HG02610 (cell line): ENCODE results near the gene RPS21.

Experiments
- ATAC-seq: cut with Tn5 transposase; IDR thresholded peaks from one replicate; pipeline ENCODE4 v1.9.1; 2021; ENCODE audit warnings: mild to moderate bottlenecking, moderate library complexity; ENCODE audit not compliant: unreplicated experiment

Gene RPS21

GRCh38 chr20:62409086-62409853 is 22.4 kb downstream of the RPS21 start:
- ATAC-seq = no peak

DNA sequence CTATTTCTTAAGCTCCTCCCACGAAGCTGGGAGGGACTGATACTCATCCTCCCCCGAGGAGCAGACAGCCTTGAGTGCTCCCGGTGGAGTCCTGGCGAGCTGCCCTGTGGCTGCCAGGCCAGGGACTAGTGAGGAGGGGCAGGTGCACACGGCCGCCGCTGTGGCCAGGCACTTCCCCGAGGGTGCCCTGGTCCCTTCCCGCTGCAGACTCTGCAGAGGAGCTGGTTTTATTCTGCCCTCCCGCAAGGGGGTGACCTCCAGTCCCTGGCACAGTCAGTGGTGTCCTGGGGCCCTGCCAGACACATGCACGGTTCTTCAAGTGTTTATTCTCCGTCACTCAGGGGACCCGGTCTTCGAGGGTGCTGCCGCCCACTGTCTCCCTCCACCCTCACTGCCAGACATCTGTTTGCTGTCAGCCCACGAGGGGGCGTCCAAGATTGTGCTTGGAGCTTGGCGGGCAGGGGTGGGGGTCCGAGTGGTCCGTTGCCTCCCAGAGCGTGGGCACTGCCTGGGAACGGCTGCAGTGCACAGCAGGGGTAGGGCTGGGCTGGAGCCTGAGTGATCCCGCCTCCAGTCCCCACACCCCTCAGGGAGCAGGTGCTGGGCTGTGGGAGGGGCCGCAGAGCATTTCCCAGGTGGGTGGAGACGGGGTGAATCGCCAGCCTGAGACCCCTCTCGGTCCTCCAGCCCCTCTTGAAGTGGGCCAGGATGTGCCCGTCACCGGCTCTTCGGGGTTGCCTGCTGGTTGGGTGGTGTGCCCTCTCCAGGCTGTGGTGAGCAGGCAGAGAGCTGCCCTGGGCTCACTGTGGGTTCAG is 23.2 kb downstream of the RPS21 start:
- no peak for ATAC-seq

GRCh38 chr20:62410746-62411478 is 24.0 kb downstream of the RPS21 start:
- no peak for ATAC-seq

GRCh38 chr20:62411479-62412193 is 24.7 kb downstream of the RPS21 start:
- ATAC-seq = no peak

DNA sequence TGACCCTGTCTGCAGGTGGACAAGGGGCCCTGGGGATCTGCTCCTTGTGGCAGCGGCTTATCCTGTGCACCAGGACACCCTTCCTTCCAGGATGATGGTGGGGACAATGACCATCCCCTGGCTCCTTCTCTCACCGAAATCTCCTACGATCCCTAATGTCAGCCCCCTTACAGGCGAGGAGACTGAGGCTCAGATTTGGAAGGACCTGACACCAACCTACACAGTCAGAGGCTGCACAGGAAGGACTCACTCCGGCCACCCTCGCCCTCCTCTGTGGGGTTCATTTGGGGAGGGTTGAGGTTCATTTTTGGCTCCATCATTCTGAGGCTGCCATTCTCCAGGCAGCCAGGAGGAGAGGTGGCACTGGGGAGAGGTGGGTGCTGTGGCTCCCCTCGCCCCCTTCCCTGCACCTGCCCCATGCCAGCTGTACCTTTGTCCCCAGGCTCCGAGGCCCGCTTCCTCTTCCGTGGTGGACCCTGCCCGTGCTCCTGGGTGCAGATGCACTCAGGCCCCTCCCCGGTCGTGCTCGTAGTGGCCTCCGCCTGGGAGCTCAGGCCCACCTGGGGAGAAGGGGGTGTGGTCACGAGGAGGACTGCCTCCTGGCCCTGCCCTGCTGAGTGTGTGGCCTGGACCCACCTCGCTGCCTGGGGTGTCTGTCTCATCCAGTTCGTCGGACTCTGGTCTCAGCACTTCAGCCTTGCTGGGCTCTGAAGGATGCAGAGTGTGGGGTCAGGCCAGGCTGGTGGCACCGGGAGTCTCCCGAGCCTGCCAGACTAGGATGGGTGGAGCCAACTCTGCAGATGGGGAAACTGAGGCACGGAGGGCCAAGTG is 25.5 kb downstream of the RPS21 start:
- ATAC-seq = no peak

DNA sequence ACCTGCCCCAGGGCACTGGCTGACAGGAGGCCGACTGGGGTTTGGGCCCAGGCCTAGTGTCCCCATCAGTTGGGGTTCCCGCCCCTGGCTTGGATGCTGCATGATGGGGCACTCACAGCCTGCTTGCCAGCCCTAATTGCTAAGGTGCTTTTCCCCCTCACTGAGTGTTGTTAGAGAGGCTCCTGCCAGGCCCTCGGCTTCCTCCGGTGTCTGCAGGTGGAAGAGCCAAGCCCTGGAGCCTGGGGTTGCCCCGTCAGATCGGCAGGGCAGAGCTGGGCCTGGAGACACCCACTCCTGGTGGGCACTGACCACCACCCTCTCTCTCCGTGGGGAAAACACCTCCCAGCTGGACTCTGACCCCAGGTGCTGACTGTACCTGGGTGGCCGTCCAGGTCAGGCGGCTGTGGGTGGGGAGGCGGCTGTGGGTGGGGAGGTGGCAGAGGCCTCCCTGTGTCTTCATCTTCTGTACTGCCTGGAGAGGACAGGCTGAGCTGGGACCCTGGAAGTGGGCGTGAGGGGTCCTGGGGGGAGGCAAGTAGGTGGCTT is 26.2 kb downstream of the RPS21 start:
- no peak for ATAC-seq

- no peak for ATAC-seq
These were observed 27.1 kb downstream of the RPS21 start for GRCh38 chr20:62413896-62414481.

DNA sequence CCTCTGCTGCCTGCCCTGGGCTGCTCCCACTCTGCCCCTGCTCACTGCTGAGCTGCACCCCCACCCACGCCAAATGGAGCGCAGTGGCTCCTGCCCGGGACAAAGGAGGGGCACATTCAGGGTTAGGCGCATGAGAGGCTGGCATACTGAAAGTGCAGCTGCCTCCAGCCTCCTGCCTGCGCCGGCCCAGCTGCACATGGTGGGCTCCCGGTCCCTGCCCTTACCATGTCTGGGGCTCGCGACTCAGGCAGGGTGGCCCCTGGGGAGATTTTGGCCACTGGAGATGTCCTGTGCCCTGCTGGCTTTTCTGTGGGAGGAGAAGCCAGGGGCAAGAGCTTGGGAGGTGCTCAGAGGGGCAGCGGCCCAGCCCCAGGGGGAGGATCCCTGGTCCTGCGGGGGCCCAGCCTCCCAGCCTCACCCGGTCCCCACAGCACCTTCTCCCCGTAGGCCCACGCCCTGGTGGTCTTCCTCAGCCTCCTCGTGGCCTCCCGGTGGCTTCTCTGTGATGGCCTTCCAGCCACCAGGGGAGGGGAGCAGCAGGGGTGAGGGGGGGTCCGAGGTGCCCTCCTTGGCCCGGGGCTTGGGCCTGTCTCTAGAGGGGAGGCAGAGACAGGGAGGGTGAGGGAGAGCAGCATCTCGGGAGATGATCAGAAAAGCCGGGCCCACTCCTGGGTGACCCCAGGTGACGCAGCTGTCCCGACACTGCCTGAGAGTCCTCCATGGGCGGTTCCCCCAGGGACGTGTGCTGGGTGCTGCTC is 28.6 kb downstream of the RPS21 start:
- ATAC-seq = no peak

GRCh38 chr20:62416651-62417637 is 30.0 kb downstream of the RPS21 start:
- ATAC-seq = no peak

- ATAC-seq = no peak
These were observed 31.2 kb downstream of the RPS21 start for GRCh38 chr20:62417981-62418708.

- no peak for ATAC-seq
These were observed 32.0 kb downstream of the RPS21 start for GRCh38 chr20:62418709-62419487.

- no peak for ATAC-seq
These were observed 32.9 kb downstream of the RPS21 start for GRCh38 chr20:62419759-62420158.

- no peak for ATAC-seq
These were observed 34.2 kb downstream of the RPS21 start for GRCh38 chr20:62420846-62421715.

DNA sequence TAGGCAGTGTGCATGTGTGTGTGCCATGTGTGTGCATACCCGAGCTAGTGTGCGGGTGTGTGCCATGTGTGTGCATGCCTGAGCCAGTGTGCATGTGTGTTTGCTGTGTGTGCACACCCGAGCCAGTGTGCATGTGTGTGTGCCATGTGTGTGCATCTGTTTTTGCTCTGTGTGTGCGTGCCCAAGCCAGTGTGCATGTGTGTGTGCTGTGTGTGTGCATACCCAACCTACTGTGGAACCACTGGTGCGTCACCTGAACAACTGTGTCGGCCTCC is 34.8 kb downstream of the RPS21 start:
- ATAC-seq = no peak

DNA sequence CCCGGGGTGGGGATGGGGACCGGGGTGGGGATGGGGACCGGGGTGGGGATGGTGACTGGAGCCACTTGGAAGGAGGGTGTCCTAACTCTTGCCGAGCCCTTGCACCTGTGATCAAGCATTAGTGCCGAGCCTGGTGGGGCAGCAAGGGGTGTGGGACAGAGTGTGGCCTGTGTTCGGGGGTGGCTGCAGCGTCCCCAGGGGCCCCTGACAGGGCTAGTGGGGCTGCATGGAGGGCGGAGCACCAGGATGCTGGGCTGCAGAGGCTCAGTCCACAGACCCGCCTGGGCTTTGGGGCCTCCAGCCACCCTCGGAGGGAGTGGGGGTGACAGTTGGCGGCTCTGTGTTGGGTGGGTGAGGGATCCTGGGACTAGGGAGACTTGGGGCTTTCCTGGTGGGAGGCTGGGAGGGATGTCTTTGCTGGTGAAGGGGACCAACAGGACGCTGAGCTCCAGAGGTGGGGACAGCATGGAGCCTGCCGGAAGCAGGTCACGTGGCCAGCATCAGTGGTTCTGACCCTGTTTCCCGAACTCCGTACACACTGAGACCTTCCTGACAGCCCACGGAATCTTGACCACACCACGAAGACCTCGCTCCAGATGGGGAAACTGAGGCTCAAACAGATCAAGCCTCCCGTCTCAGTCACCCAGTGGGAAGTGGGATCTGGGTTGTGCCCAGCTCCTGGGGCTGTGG is 35.9 kb downstream of the RPS21 start:
- no peak for ATAC-seq
